ENCODE results near the gene LY9.

GRCh38 chr1:160877221-160877620 is 81.2 kb downstream of the LY9 start:
- TF ChIP-seq, protein P1, sequence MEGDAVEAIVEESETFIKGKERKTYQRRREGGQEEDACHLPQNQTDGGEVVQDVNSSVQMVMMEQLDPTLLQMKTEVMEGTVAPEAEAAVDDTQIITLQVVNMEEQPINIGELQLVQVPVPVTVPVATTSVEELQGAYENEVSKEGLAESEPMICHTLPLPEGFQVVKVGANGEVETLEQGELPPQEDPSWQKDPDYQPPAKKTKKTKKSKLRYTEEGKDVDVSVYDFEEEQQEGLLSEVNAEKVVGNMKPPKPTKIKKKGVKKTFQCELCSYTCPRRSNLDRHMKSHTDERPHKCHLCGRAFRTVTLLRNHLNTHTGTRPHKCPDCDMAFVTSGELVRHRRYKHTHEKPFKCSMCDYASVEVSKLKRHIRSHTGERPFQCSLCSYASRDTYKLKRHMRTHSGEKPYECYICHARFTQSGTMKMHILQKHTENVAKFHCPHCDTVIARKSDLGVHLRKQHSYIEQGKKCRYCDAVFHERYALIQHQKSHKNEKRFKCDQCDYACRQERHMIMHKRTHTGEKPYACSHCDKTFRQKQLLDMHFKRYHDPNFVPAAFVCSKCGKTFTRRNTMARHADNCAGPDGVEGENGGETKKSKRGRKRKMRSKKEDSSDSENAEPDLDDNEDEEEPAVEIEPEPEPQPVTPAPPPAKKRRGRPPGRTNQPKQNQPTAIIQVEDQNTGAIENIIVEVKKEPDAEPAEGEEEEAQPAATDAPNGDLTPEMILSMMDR (IDR thresholded peaks at IDR 0.05; ENCODE audit: low read depth, low read length) = peak; percentile 49
- no peak for TF ChIP-seq POLR2A (IDR thresholded peaks at IDR 0.05; ENCODE audit: extremely low read depth, insufficient read length)
- TF ChIP-seq MYC (IDR thresholded peaks at IDR 0.05; ENCODE audit: low read depth, low read length) = no peak

Data from NB4 (cell line).